ENCODE data around the gene RPH3AL.
"Not testable (repeated sequence)": the region's sequence is repeated elsewhere in the genome, so short reads cannot be mapped to it uniquely, and the experiment has no call there.

Gene RPH3AL

DNA sequence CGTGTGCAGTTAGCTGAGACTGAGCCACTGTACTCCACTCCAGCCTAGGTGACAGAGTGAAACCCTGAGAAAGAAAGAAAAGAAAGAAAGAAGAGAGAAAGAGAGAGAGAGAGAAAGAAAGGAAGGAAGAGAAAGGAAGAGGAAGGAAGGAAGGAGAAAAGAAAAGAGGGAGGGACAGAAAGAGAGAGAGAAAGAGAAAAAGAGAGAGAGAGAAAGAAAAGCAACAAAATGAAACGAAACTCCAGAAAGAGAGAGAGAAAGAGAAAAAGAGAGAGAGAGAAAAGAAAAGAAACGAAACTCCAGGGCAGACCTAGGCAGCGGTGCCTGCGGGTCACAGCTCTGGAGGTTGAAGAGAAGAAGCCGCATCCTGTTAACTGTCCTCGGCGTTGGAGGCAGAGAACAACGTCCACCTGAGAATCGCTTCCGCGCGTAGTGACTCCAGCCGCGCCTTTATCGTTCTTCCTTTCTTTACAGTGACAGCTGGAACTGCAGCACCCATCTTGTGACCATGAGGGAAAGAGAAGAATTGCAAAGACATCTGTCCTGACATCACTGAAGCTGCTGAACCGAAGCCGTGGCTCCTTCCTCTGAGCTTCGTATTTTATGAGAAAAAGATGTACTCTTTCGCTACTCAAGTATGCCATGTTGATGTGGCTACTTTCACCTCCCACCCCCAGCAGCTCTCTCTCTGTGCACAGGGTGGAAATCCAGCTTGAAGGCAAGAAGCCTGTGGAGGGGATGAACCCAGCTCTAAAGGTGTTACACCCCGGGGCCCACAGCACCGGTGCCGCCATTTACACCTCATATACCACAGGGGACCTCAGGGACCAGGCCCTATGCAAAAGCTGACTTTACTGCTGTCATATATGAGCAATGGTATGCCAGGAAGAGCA lies 114.3 kb downstream of the RPH3AL start:
- Histone ChIP-seq H3K4me1 (ENCODE audit: control insufficient read depth, insufficient read depth, low read length) (no peaks in the 10 kb centered on the region), H3K4me3 (ENCODE audit: low read length) (no peak overlapping the region), H3K9ac (ENCODE audit: low read length) (no peak overlapping the region), H3K27ac (ENCODE audit: low read depth, low read length) (no peak overlapping the region), H3K36me3 (ENCODE audit: control insufficient read depth, insufficient read depth, low read length) (no peaks in the 10 kb centered on the region), H3K27me3 (ENCODE audit: control insufficient read depth, insufficient read depth, low read length) (no peaks in the 10 kb centered on the region)

DNA sequence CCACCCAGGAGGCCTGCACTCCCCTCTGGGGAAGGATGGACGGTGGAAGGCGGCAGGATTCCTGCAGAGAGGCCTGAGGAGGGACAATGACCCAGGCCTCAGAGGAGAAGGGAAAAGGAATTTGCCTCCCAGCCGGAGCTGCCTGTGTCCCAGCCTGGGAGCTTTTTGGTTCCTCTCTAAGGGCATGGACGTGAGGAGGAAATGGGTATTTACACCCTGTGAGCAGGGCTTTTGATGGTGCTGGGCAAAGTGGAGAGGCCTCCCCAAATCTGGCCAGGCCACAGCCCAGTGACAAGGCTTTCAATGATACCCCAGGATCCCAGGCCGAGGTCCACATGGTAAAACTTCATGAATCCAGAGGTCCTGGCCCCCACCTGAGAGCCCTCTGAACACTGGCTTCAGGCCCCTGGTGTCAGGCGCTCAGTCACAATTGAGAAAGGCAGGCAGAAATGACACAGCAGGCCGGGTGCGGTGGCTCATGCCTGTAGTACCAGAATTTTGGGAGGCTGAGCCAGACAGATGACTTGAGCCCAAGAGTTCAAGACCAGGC lies 115.1 kb downstream of the RPH3AL start:
- H3K27ac ChIP-seq (ENCODE audit: low read depth, low read length) = no peak overlapping the region
- H3K4me1 ChIP-seq (ENCODE audit: control insufficient read depth, insufficient read depth, low read length) = no peaks in the 10 kb centered on the region
- H3K9ac ChIP-seq (ENCODE audit: low read length) = no peak overlapping the region
- no peaks in the 10 kb centered on the region for H3K36me3 ChIP-seq (ENCODE audit: control insufficient read depth, insufficient read depth, low read length)
- no peaks in the 10 kb centered on the region for H3K27me3 ChIP-seq (ENCODE audit: control insufficient read depth, insufficient read depth, low read length)
- no peak overlapping the region for H3K4me3 ChIP-seq (ENCODE audit: low read length)

DNA sequence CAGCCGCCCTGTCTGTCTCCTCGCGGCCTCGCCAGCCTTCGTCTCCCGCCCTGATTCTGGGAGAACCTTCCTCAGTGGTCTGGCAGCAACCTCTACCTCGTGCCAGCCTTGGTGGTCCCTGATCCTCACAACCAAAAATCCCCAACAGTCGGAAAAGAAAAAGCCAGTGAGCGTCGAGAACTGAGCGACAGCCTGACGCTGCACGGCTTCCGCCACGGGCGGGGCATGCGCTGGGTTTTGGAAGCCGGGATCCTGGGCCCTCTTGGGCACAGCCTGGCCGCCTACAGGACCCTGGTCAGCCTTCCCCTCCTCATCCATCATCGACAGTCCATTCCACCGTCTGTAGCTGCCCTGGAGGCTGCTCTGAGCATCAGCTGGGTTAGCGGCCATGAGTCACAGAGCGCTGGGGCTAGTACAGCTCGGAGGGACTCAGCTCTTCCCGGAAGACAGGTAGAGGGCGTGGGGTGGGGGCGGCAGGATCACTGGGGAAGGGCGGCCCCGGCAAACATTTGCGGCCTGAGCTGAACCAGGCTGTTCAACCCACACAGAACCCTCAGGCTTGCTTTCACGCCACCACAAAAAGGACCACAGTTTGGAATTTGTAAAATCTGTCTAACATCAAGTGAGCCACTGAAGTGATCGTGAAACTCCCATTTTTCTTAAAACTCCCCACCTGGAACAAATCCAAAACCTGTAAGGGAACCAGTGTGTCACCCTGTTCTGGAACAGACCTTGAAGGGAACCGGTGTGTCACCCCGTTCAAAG lies 115.8 kb downstream of the RPH3AL start:
- no peak overlapping the region for H3K9ac ChIP-seq (ENCODE audit: low read length)
- H3K36me3 ChIP-seq (ENCODE audit: control insufficient read depth, insufficient read depth, low read length) = no peaks in the 10 kb centered on the region
- H3K27ac ChIP-seq (ENCODE audit: low read depth, low read length) = no peak overlapping the region
- H3K27me3 ChIP-seq (ENCODE audit: control insufficient read depth, insufficient read depth, low read length) = no peaks in the 10 kb centered on the region
- H3K4me3 ChIP-seq (ENCODE audit: low read length) = no peak overlapping the region
- H3K4me1 ChIP-seq (ENCODE audit: control insufficient read depth, insufficient read depth, low read length) = no peaks in the 10 kb centered on the region

- no peaks in the 10 kb centered on the region for H3K36me3 ChIP-seq (ENCODE audit: control insufficient read depth, insufficient read depth, low read length)
Observed at GRCh38 chr17:235831-236640, 116.6 kb downstream of the RPH3AL start.

GRCh38 chr17:234994-235830 lies 117.4 kb downstream of the RPH3AL start:
- H3K27ac ChIP-seq (ENCODE audit: low read depth, low read length); H3K9ac ChIP-seq (ENCODE audit: low read length); H3K36me3 ChIP-seq (ENCODE audit: control insufficient read depth, insufficient read depth, low read length); H3K4me1 ChIP-seq (ENCODE audit: control insufficient read depth, insufficient read depth, low read length); H3K4me3 ChIP-seq (ENCODE audit: low read length); H3K27me3 ChIP-seq (ENCODE audit: control insufficient read depth, insufficient read depth, low read length): not testable (repeated sequence)

More at GRCh38 chr17:235831-236640, 116.6 kb downstream of the RPH3AL start:
- no peak overlapping the region for H3K27ac ChIP-seq (ENCODE audit: low read depth, low read length)
- H3K27me3 ChIP-seq (ENCODE audit: control insufficient read depth, insufficient read depth, low read length) = no peaks in the 10 kb centered on the region
- H3K4me3 ChIP-seq (ENCODE audit: low read length) = no peak overlapping the region
- H3K9ac ChIP-seq (ENCODE audit: low read length) = no peak overlapping the region
- no peaks in the 10 kb centered on the region for H3K4me1 ChIP-seq (ENCODE audit: control insufficient read depth, insufficient read depth, low read length)

DNA sequence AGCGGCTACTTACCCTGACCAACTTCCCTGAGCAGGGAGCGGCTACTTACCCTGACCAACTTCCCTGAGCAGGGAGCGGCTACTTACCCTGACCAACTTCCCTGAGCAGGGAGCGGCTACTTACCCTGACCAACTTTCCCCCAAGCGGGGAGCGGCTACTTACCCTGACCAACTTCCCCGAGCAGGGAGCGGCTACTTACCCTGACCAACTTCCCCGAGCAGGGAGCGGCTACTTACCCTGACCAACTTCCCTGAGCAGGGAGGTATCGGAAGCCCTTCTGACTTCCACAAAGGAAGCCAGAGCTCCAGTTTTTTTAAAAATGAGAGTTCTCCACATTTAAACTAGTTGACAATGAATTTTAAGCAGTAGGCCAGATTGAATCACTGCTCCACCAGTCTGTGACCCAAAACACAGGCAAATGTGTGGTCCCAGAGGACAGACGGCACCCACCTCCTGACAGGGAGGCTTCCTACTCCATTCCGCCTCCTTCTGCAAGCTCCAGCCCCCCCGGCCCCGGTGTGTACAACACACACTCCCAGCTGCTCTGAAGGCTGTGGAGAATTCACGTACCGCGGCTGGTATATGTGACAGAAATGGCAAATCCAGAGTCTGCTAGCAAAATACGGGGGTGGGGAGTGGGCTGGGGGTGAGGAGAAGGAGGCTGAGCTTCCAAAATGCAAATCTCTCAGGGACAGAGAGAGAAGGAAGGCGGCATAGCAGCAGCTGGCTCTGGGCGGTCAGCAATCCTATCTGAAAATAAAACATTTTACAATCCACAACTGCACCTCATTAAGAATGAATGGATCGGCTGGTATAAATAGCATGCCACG lies 118.2 kb downstream of the RPH3AL start:
- not testable (repeated sequence) for H3K27me3 ChIP-seq (ENCODE audit: control insufficient read depth, insufficient read depth, low read length); H3K9ac ChIP-seq (ENCODE audit: low read length); H3K36me3 ChIP-seq (ENCODE audit: control insufficient read depth, insufficient read depth, low read length); H3K4me1 ChIP-seq (ENCODE audit: control insufficient read depth, insufficient read depth, low read length)
- Histone ChIP-seq H3K27ac (ENCODE audit: low read depth, low read length) (peak overlapping the region; percentile 58), H3K4me3 (ENCODE audit: low read length) (peak overlapping the region; percentile 32)

DNA sequence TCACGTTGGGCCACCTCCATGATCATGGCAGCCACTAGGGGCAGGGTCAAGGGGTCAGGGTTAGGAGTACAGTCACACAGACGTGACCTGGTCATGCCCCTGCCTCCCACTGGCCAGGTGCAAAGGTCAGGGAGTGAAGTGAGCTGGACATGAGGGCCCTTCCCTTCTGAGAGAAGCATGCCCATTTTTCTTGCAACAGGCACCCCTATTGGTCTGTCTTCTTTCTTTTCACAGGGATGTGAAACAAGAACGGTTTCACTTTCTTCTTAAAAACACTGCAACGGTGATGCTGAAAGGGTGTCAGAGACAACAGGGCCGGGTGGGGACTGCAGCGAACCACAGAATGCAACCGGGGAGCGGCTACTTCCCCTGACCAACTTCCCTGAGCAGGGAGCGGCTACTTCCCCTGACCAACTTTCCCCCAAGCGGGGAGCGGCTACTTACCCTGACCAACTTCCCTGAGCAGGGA lies 119.1 kb downstream of the RPH3AL start:
- no peaks in the 10 kb centered on the region for H3K4me1 ChIP-seq (ENCODE audit: control insufficient read depth, insufficient read depth, low read length)
- no peaks in the 10 kb centered on the region for H3K27me3 ChIP-seq (ENCODE audit: control insufficient read depth, insufficient read depth, low read length)
- H3K4me3 ChIP-seq (ENCODE audit: low read length) = no peak overlapping the region
- H3K27ac ChIP-seq (ENCODE audit: low read depth, low read length) = peak overlapping the region; percentile 53
- no peaks in the 10 kb centered on the region for H3K36me3 ChIP-seq (ENCODE audit: control insufficient read depth, insufficient read depth, low read length)
- no peak overlapping the region for H3K9ac ChIP-seq (ENCODE audit: low read length)

DNA sequence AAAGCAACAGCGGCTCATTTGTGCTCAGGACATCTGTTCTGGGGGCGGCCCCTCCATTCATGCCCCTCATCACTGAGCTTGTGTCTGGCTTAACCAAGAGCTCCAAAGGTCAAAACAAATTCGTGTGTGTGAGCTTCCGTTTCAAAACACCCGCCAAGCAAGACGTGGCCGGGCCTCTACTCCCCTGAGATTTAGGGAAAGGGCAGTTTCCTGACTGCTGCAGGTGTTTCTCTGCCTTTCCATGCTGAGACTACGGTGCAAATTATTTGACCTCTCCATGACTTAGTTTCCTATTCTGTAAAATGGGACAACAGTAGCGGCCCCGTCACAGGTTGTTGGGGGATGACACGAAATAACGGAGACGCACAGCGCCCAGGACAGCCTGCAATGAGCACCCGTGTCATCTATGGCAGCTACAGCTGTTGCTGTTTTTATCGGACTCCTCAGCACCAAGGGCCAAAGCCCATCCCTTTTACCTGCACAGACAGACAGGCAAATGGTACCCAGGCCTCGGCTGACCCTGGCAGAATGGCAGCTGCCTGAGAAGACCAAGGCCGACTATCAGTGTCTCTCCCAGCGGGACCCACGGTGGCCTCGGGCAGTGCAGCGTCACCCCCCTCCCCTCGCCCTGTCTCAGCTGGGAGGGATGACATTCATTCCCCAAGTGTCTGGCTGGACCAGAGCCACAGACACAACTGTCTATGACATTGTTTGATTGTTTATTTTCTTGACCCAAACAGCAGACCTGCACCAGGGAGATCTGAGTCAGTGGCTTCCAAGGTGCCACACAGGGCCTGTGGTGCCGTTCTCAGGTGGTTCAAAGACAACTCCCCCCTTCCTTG lies 120.4 kb downstream of the RPH3AL start:
- Histone ChIP-seq H3K4me1 (ENCODE audit: control insufficient read depth, insufficient read depth, low read length) (no peaks in the 10 kb centered on the region), H3K9ac (ENCODE audit: low read length) (no peak overlapping the region), H3K36me3 (ENCODE audit: control insufficient read depth, insufficient read depth, low read length) (no peaks in the 10 kb centered on the region), H3K27me3 (ENCODE audit: control insufficient read depth, insufficient read depth, low read length) (no peaks in the 10 kb centered on the region), H3K27ac (ENCODE audit: low read depth, low read length) (no peak overlapping the region), H3K4me3 (ENCODE audit: low read length) (no peak overlapping the region)

DNA sequence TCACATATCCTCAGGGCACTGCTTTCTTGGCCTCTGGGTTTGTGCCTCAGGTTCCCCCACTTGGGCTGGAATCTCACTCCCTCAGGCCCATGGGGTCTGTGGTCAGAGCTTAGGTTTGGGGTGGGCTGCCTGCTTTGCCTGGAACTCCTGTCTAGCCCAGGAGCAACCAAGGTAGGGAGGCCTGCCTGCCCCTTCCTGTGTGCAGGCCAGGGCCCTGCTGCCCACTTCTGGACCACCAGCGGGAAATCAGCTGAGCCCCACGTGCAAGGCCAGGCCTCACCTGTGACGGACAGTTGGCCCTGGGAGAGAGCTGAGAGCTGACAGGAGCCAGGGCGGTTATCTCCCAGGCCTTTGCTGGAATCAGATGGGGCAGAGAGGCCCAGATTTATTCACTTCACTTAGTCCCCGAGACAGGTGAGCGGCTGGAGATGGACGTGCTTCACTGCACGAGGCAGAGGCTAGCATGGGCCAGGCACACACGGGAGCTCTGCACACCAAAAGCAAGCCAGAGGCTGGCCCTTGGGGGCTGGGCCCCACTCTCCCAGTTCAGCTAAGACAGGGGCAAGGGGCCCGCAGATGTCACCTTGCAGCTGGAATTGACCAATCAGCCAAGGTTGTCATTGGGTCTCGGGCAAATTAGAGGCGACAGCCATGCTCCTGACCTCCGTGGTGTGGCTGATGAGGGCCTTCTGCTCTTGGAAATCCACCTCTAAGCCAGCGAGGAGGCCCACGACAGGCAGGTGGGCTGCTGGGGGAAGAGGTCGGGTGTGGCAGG lies 121.2 kb downstream of the RPH3AL start:
- Histone ChIP-seq H3K4me1 (ENCODE audit: control insufficient read depth, insufficient read depth, low read length) (no peaks in the 10 kb centered on the region), H3K4me3 (ENCODE audit: low read length) (no peak overlapping the region), H3K36me3 (ENCODE audit: control insufficient read depth, insufficient read depth, low read length) (no peaks in the 10 kb centered on the region), H3K27ac (ENCODE audit: low read depth, low read length) (no peak overlapping the region), H3K27me3 (ENCODE audit: control insufficient read depth, insufficient read depth, low read length) (no peaks in the 10 kb centered on the region), H3K9ac (ENCODE audit: low read length) (no peak overlapping the region)

GRCh38 chr17:230395-230770 lies 122.2 kb downstream of the RPH3AL start:
- Histone ChIP-seq H3K4me3 (ENCODE audit: low read length) (no peak overlapping the region), H3K36me3 (ENCODE audit: control insufficient read depth, insufficient read depth, low read length) (no peaks in the 10 kb centered on the region), H3K4me1 (ENCODE audit: control insufficient read depth, insufficient read depth, low read length) (no peaks in the 10 kb centered on the region), H3K9ac (ENCODE audit: low read length) (no peak overlapping the region), H3K27ac (ENCODE audit: low read depth, low read length) (no peak overlapping the region), H3K27me3 (ENCODE audit: control insufficient read depth, insufficient read depth, low read length) (no peaks in the 10 kb centered on the region)

Measured in rectal smooth muscle tissue (tissue), 1 donor.